DMS153 (cell line): ENCODE results near the gene APOBEC3B.
"Not testable (repeated sequence)": the region's sequence is repeated elsewhere in the genome, so short reads cannot be mapped to it uniquely, and the experiment has no call there.

Experiments used
- DNase-seq: peaks from one replicate; lab custom pipeline; 2025; lab: John Stamatoyannopoulos, UW

The APOBEC3B gene

GRCh38 chr22:38967451-38968450 lies 14.4 kb upstream of the APOBEC3B start:
- no peak for DNase-seq

GRCh38 chr22:38968801-38969200 lies 13.3 kb upstream of the APOBEC3B start:
- no peak for DNase-seq

- no peak for DNase-seq
These were observed 11.6 kb upstream of the APOBEC3B start for GRCh38 chr22:38970551-38970950.

- no peak for DNase-seq
These were observed 10.9 kb upstream of the APOBEC3B start for GRCh38 chr22:38971202-38971601.

- DNase-seq = no peak
These were observed 10.4 kb upstream of the APOBEC3B start for GRCh38 chr22:38971791-38972190.

GRCh38 chr22:38972558-38972957 lies 9.6 kb upstream of the APOBEC3B start:
- no peak for DNase-seq

GRCh38 chr22:38973289-38974169 lies 8.6 kb upstream of the APOBEC3B start:
- no peak for DNase-seq

- DNase-seq = no peak
These were observed 7.8 kb upstream of the APOBEC3B start for GRCh38 chr22:38974170-38974825.

- no peak for DNase-seq
These were observed 7.3 kb upstream of the APOBEC3B start for GRCh38 chr22:38974826-38975175.

GRCh38 chr22:38977289-38977688 lies 4.9 kb upstream of the APOBEC3B start:
- not testable (repeated sequence) for DNase-seq

GRCh38 chr22:38980587-38980986 lies 1.6 kb upstream of the APOBEC3B start:
- not testable (repeated sequence) for DNase-seq

- DNase-seq = peak; percentile 67
These were observed 849 bp upstream of the APOBEC3B start for GRCh38 chr22:38981005-38981991.

- DNase-seq = no peak
These were observed 2.1 kb downstream of the APOBEC3B start for GRCh38 chr22:38984224-38984623.

GRCh38 chr22:38984784-38985757 lies 2.9 kb downstream of the APOBEC3B start:
- peak; percentile 95 for DNase-seq

- DNase-seq = no peak
These were observed 4.5 kb downstream of the APOBEC3B start for GRCh38 chr22:38986629-38987028.

GRCh38 chr22:38987171-38987895 lies 5.2 kb downstream of the APOBEC3B start:
- no peak for DNase-seq

GRCh38 chr22:38989466-38989865 lies 7.3 kb downstream of the APOBEC3B start:
- no peak for DNase-seq

- peak; percentile 64 for DNase-seq
These were observed 10.8 kb downstream of the APOBEC3B start for GRCh38 chr22:38992871-38993371.

- DNase-seq = no peak
These were observed 14.0 kb downstream of the APOBEC3B start for GRCh38 chr22:38996105-38996504.
